Measurements from ENCODE around the gene OR8D2.

GRCh38 chr11:124278261-124278660, 41.7 kb downstream of the OR8D2 start:
- TF ChIP-seq GATA2 (IDR thresholded peaks at IDR 0.05; ENCODE audit: low read depth, low read length) (no peak), GATA3 (IDR thresholded peaks at IDR 0.05; ENCODE audit: low read depth, low read length) (no peak)

Measured in SH-SY5Y (cell line).